ENCODE results near the gene PCGF2.
"Not testable (repeated sequence)": the region's sequence is repeated elsewhere in the genome, so short reads cannot be mapped to it uniquely, and the experiment has no call there.

Gene PCGF2

DNA sequence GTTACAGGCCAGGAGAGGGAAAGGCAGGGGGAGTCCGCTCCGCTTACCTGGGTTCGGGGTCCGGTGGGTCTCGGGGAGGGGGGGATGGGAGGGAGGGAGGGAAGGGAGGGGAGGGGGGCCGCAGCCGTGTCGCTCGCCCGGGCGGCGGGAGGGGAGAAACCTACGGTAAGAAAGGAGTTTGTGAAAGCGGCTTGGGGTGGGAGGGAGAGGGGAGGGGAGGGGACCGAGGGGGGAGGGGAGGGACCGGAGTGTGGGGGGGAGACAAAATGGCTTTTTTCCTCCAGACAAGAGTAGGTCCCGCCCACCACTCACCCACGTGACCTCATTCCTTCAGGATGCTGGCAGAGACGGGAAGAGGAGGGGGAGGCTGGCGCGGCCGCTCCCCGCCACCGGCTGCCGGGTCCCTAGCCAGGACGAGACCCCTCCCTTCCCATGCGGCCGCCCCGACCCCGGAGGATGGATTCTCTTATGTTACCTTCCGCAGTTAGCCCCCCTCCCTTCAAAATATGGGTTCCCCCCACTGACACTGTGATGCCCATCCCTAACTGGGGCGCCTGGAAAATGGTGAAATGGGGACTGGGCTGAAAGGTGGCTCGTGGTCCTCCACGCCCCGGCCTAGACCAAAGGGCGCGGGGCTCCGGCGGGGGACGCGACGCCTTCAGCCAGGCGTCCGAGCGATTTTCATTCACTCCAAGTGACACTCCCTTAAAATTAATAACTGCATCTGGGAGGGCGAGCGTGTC lies at the start of gene PCGF2:
TSS of gene PCGF2 (minus strand) at position 188 of the 743 bp plus-strand sequence. CDS start 7,934 bp downstream, outside the sequence.
- FAIRE-seq = no peak

DNA sequence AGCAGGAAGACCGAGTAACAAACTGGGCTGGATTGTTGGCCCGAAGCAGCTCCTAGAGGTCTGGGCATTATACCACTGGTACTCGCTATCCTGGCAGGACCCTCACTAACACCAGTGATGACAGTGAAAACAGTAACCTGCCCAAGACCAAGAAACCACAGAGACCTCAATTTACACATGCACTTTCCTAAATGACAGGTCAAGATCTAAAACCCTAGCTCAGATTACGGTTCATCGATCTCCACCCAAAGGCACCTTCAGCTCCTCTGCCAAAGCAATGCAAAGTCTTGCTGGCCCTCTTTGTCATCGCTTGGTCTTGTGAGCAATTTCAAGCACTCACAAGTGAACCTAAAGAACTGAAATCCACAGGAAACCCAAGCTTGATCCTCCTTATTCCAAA lies 49.7 kb upstream of the PCGF2 start:
- FAIRE-seq = no peak

DNA sequence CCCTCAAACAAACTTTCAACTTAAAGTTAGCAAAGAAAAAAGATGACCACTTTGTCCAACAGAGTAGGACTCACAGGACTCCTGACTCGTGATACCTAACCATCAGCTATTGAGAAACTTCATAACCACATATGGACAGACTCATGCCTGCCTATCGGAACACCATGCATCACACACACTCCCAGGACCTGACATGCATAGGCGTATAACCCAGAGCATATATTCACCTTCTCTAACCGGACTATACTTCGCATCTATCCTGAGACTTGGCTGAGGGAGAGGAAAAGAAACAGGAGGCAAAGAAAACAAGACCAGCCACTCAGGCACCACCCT lies 49.0 kb upstream of the PCGF2 start:
- FAIRE-seq = no peak

DNA sequence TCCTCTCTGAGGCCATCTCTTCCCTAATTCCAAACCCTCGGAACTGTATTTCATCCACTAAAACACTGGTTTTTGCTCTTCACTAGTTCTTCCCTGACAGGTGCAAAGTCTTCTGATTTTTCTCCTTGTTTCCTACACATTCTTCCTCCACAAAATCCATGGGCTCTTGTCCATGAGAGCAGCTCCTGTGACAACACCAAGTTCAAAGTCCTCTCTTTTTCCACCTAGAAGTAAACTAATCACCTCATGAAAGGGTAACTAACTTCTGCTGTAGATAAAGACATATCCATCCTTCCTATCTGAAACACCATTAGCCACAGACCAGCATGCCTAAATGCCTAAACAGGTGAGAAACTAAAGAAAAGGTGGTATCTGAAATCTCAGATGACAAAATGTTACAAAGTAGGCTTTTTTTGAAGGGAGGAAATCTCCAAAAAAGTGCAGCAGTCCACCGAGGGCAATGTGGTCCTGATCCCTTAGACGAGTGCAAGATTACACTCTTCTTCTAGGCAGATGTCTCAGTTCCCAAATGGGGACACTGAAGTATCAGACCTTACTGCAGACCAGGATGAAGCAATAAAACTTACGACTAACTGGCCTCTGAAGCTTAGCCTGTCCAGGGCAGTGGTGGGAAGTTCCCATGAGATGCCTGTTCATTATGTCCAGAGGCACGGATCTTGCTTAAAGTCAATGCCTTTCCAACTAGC lies 48.5 kb upstream of the PCGF2 start:
- FAIRE-seq = no peak

DNA sequence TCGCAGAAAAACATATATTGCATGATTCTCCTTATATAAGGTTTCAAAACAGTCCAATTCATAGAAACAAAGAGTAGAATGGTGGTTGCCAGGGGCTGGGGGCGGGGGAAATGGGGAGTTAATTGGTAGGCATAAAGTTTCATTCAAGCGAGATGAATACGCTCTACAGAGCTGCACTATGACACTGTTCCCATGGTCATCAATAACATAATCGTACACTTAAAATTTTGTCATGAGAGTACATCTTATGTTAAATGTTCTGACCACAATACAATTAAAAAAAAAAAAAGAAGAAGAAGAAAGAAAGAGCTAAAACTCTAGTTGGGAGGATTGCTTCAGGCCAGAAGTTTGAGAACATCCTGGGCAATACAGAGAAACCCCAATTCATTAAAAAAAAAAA lies 46.1 kb upstream of the PCGF2 start:
- no peak for FAIRE-seq

DNA sequence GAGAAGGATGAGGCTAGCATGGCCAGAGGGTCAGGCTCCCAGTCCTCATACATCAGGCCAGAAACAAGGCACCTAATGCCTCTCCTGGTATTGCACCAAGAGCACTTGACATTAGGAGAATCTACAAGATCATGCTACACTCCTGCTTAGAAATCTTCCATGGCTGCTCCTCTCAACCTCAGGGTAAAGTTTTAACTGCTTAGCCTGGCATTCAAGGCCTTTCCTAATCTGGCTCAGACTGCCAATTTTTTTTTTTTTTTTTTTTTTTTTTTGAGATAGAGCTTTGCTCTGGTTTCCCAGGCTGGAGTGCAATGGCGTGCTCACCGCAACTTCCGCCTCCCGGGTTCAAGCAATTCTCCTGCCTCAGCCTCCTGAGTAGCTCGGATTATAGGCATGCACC lies 43.0 kb upstream of the PCGF2 start:
- no peak for FAIRE-seq

DNA sequence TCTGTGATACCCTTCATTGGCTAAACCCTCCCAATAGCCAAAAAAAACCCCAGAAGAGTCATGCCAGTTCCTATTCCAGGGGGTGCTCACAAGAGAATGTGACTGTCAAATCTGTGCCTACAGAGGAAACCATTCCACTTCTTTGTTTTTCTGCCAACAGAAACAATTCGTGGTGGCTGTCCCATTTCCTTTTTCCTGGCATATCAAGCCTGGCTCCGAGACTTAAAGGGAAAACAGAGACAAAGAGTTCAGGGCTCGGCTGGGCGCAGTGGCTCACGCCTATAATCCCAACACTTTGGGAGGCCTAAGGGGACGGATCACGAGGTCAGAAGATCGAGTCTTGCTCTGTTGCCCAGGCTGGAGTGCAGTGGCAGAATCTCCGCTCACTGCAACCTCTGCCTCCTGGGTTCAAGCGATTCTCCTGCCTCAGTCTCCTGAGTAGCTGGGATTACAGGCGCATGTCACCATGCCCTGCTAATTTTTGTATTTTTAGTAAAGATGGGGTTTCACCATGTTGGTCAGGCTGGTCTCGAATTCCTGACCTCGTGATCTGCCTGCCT lies 42.1 kb upstream of the PCGF2 start:
- FAIRE-seq = not testable (repeated sequence)

DNA sequence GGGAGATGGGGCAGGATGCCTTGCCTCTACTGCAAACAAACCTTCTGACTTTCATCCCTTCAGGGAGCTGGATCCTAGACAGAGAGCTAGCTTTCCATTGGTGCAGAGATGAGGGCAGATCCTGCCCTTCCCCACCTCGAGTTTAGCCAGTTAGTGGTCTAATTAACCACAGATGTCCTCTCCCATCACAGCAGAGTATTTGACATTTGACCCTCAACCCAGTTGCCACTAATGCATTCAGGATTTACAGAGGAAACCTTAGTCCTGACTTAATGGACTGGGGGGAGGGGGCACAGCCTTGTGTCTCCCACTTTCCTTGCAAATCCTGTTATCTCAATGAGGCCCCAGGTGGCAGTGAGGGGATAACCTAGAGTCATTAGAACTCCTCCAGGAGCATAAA lies 41.0 kb upstream of the PCGF2 start:
- no peak for FAIRE-seq

DNA sequence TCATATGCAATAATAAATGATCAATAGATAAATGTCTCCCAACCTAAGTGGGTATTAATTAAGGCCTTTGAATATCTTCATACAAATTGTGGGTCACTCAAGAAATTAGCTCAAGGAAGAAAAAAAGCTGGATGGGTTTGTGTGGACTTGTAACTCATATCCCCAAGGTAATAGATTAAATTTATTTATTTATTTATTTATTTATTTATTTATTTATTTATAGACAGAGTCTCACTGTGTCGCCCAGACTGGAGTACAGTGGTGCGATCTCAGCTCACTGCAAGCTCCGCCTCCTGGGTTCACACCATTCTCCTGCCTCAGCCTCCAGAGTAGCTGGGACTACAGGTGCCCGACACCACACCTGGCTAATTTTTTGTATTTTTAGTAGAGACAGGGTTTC lies 39.9 kb upstream of the PCGF2 start:
- not testable (repeated sequence) for FAIRE-seq

DNA sequence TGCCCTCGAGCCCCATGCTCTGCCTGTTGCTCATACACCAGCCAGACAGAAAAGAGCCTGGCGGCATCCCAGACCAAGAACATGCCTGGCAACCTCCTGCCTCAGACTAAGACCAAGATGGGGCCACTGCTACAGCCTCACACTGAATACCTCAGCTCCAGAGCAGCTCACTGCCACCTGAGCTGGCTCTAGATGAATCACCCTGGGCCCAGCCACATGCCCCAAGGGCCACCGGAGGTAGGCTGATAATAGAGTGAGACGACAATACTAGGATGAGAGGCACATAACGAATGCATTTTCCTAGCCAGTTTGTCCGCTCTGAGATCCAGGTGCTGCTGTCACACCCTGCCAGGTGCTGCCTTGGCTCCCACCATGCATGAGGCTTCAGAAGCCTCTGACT lies 38.2 kb upstream of the PCGF2 start:
- no peak for FAIRE-seq

DNA sequence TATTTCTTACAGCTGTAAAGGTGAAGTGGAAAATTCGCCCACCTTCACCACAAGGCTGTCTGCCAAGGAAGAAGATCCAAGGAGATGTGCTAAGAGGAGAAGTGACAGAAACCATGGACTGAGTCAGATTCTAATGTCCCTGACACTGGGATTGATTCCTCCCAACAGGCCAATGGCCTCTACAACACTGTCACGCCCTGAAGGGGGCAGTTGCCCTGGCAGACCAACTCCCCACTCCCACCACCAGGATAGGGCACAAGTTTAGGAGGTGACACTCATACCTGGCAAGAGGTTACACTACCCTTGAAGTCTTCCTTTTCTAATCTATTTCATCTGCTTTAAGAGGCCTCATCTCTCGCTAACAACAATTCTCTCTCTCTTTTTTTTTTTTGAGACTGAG lies 35.1 kb upstream of the PCGF2 start:
- FAIRE-seq = no peak

DNA sequence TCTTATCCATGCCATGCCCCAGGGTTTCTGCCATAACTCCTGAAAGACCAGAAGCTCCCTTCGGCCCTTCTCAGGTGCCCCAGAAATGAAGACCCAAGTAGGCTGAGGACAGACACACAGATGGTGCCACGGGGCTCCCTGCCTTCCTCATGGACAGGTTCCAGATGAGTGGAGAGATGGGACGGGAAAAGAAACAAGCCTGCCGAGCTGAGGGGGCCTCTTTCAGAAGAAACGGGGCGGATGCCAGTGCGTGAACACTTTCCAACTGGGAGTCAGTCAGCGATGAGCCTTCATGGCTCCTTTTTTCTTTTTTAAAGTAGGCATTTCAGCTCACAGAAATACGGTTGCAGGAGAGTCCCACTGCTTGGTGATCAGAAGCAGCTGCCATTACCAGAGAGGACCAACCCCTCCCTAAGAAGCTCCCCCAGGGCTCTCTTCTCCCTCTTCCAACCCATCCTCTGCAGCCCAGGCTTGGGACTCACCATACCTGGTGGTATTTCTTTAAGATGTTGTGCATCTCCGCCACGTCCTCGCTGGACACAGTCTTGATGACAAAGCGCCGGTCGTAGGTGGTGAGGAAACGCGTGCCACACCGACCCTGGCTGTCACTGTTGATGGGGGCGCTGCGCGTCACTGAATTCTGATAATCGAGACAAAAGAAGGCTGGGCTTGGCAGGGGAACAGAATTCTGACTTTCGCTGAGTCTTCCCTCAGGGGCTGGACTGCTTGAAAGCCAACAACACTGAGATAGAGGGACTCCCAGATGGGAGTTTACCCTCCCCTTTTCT lies 32.0 kb upstream of the PCGF2 start:
- no peak for FAIRE-seq

DNA sequence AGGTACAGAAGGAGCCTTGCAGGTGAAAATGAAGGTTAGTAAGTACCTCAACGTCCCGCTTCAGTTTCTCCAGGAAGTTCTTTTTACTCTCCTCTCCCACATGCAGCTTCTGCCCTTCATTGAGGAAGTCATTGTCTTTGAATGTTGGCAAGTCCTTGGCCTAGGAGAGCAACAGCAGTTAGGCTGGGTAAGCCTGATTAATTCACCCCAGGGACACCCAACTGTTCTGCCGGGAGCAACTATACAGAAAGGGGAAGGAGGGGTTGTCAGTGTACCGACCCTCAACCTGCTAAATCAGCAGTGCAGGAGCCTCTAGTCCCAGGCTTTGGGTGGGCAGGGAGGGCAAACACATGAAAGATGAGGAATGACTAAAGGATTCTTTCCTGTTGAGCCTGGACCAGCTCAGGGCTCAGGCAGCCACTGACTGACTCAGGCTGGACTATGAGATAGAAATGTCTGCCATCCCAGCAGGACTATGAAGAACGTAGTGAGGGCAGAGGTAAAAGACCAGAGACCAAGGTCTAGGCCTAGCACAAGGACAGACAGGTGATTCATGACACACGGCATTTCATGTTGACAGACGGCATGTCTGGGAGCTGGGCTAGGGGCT lies 29.6 kb upstream of the PCGF2 start:
- FAIRE-seq = no peak

DNA sequence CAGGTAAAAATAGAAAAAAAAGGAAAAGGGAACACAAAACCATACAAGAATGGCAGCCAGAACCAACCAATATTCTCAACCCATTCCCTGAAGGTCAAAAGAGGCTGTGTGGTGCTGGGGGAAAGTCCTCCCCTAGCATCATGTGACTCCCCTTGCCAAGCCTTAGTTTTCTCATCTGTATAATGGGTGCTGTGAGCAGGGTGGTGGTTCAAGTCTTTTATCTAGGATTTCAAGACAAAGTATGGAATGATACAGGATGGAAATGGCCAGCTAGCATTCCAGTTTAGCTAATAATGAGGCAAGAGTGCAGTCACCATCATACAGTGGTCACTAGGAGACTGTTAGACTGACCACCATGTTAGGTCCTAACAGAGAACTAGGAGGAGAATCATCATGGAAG lies 25.1 kb upstream of the PCGF2 start:
- no peak for FAIRE-seq

DNA sequence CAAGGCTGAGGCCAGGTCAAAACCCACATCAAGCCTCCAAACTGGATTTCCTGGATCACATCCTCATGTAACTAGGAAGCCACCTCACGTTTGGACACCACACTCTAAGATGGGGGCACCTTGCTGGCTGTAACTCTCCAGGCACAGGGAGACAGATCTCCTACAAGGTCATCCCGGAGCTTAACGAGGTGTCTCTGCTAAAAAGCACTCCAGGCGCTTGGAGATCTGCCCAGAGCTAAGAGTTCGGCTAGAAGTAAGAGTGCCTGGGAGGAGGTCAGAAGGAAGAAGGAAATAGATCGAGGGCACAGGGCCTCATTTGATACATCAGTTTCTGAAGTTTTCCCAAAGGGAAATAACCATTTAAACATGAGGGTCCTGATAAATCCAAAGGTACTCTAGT lies 20.3 kb upstream of the PCGF2 start:
- no peak for FAIRE-seq

DNA sequence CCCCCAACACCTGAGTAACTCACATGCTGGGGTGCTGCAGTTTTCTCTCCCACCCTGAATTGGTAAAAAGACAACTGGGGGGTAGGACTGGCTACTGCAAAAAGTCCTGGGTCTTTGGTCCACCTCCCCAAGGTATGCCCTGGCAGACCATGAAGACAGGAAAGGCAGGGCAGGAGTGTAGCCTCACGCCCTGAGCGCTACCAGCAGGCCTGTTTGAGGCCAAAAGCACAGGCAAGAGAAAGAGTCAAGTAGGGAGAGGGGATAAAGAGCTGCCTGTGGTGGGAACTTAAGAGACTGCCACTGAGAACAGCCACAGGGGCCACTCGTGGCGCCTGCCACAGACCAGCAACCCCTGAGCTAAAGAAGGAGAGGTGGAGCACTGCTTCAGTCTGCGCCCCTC lies 18.2 kb upstream of the PCGF2 start:
- no peak for FAIRE-seq

DNA sequence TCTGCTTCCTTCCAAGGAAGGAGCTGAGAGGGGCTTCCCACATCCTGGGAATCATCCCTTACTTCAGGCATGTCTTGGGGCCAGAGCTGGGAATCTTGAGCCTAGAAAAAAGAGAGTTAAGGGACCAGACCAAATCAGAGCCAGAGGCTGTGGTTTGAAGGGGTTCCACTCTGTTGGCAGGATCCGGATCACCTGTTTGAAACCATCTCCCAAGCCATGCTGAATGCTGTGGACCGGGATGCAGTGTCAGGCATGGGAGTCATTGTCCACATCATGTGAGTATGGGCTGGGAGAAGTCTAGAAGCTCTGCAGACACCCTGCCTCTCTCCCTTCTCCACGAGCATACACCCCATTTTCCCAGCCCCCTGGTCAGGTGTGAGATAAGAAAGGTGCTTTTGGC lies 14.1 kb upstream of the PCGF2 start:
- no peak for FAIRE-seq

DNA sequence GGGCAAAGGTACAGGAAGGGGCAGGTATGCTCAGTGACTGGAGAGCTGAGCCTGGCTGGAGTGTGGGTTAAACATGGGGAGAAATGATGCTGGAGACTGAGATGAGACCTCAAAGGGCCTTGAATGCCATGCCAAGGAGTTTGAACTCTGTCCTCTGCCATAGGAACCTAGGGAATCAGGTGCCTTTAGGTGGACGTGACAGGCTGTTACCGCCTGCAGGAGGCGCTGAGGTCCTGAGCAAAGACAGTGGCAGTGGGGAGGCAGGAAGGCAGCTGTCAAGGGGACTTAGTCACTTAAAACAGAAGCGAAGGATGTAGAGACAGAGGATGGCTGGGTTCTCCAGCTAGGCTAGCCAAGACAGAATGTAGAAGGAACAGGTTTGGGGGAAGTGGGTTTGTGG lies 13.5 kb upstream of the PCGF2 start:
- no peak for FAIRE-seq

DNA sequence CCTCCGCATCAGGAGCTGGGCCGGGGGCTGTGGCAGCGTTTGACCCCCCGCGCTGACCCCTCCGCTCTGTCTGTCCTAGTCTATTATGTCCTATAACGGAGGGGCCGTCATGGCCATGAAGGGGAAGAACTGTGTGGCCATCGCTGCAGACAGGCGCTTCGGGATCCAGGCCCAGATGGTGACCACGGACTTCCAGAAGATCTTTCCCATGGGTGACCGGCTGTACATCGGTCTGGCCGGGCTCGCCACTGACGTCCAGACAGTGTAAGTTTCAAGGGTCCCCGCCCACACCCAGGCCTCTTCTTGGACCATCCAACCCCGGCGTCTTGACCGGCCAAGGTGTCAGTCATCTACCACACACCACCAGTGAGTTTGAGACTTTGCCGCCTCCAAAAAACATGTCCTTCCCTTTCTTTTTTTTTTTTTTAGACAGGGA lies 5.0 kb upstream of the PCGF2 start:
- no peak for FAIRE-seq

DNA sequence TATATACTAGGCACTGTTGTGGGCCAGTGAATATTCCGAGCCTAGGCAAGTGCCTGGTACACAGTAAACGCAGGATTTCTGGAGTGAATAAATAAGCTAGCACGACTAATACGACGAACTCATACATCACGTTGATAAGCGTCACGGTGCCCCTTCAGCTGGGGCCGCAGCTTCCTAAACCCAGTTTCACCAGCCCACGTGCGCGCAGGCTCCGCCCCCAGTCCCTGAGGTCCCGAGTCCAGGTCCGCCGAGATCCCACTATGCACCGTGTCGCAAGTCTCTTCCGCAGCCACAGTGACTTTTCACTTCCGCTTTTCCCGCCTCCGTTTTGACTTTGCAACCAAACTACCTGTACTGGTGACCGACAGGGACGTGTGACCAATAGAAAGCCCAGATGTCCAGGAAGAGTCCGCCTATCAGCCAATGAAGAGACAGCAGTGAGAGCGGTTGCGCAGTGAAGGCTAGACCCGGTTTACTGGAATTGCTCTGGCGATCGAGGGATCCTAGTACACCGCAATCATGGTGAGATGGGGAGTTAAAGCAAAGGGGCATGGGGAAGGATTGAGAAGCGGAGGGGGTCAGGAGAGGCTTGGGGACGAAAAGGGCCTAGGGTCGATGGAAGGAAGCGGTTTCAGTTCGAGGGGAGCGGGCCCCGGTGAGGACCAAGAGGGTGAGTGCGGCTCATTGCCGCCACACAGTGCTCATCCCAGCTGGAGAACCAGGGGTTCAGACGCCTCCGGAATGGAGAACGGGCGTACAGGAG lies 4.4 kb upstream of the PCGF2 start, which contains the start of gene PSMB3:
TSS of gene PSMB3 (plus strand) at position 434 of the 763 bp plus-strand sequence. CDS start at position 520, 86 bp downstream.
- no peak for FAIRE-seq

DNA sequence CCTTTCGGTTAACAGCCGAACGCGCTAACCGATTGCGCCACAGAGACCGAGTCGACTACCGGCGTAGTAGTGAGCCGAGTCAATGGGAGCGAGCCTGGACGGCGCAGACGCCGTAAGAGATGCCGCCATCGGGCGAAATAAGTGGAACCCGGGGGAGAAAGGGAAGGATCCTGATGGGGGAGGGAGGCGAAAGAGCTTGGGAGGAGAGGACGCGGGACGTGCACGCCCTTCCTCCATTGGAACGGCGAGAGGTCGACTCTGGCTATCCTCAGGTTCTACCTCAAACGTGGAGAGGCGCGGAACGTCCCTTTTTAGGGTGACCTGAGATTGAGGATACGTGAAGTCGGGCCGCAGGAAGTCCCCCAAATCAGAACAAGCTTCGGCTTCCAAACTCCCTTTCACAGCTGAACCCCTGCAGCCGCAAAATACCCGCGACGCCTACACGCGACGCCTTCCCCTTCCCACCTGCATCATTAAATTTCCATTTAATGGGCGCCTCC lies 3.7 kb upstream of the PCGF2 start:
- no peak for FAIRE-seq

All from TTC549 (cell line).